ENCODE results near the gene ATP6V0D1. TPM values are rescaled to one million over a fixed set of nuclear protein-coding genes. Genes with fewer than 3 reads are reported as not detected.
A peak's percentile ranks its signal among the peaks of the same experiment; 100 is the strongest.

The ATP6V0D1 gene
- polyA plus RNA-seq (2011; rRNA removed) (45.6 and 45.7 TPM in 2 replicates), polyA plus RNA-seq (2017; fragmentation: RNase III; extraction: RNeasy Plus Mini Kit Qiagen cat#74134 plus additional on column Dnase treatment) (96.5 to 103 TPM (median 101 TPM) in 3 replicates), polyA minus RNA-seq (2011; rRNA and poly(A)+ RNA removed) (112 and 120 TPM in 2 replicates)
- polyA plus RNA-seq (2012; cell fraction: cytosol; rRNA removed): 95.8 and 108 TPM in 2 replicates
- 119 and 120 TPM in 2 replicates for polyA plus RNA-seq (2012; cell fraction: nucleus; rRNA removed)

DNA sequence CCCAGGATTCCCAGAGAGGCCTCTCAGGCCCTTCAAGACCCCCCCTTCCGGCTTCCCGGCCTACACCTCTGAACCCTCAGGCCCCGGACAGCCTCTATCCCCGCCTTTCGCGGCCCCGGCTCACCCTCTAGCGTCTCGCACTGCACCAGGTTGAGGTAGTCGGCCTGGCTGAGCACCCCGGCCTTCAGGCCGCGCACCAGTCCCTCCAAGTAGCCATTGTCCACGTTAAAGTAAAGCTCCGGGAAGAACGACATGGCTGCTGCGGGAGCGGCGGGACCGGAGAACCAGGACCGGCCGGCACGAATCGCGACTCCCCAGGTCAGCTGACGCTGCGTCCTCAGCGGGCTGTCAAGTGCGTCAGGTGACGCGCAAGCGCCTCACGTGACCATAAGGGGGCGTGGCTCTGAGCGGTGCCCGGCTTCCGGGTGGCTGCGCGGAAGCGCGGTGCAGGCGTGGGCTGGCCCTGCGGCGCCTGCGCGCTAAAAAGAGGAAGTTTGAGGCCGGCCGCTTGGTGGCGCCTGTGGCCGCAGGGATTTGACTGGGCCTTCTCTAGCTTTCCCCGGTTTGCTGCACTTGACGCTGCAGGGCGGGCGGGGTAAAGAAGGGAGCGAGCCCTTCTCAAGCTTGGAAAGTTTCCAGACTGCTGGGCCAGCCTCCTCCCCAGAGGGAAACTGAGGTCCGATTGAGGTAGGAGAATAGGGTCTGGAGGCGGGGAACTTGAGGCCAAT is at the start of gene ATP6V0D1:
Gene ATP6V0D1, minus strand, starts transcription at position 325 of the 728 bp plus-strand sequence. Its CDS starts 71 bp downstream, at position 254.
- Histone ChIP-seq H3K4me3 (peak within 1 kb of the TSS; percentile 91), H3K4me1 (peaks cover 13% of the 10 kb centered on the region), H3K27ac (peak within 1 kb of the TSS; percentile 86 to 88), H3K9me3 (no peaks in the 10 kb centered on the region), H3K4me2 (peak within 1 kb of the TSS; percentile 97)
- no peak for FAIRE-seq
- CTCF ChIA-PET: interaction anchor here (0.7 to 8.2 kb wide), 43 partner anchors 10 to 525 kb away, joined by 3 to 117 read pairs (median 4); partner anchors contain the start of genes CTRL, KCTD19, LRRC36 and RIPOR1
- POLR2A ChIA-PET: interaction anchor here (0.6 to 1.6 kb wide), 7 partner anchors 8 to 47 kb away, joined by 3 to 12 read pairs (median 4); partner anchors contain the start of gene RIPOR1
- WGBS (ENCODE audit: missing lambda C conversion rate): under 1% methylated on average over 36 of the region's 57 CpGs
- peak; percentile 95 to 98 for DNase-seq (ENCODE audit: low read depth in 1 of 2, low spot score in 1 of 2)
- ATAC-seq: peak; percentile 91 to 93
- TF ChIP-seq MAX (IDR thresholded peaks at IDR 0.05): peak; percentile 89
- TF ChIP-seq FOSL2 (IDR thresholded peaks at IDR 0.05): no peak
- peak; percentile 49; the same call in 1 of the 2 replicates for TF ChIP-seq FOSL2 (CRISPR knock-in tag; IDR thresholded peaks at IDR 0.05)
- no peak for TF ChIP-seq EHF (CRISPR knock-in tag; IDR thresholded peaks at IDR 0.05)
- TF ChIP-seq HOXA7 (CRISPR knock-in tag; IDR thresholded peaks at IDR 0.05): no peak
- TF ChIP-seq HEYL (CRISPR knock-in tag; IDR thresholded peaks at IDR 0.05): no peak
- TF ChIP-seq ZFP36 (IDR thresholded peaks at IDR 0.05; ENCODE audit: borderline replicate concordance, partially characterized antibody): no peak
- no peak for TF ChIP-seq REST (IDR thresholded peaks at IDR 0.05)
- TF ChIP-seq ZSCAN20 (CRISPR knock-in tag; IDR thresholded peaks at IDR 0.05): no peak
- TF ChIP-seq ESRRA (IDR thresholded peaks at IDR 0.05; ENCODE audit: borderline replicate concordance, low read length): no peak
- no peak for TF ChIP-seq HDAC2 (IDR thresholded peaks at IDR 0.05)
- TF ChIP-seq FOXS1 (CRISPR knock-in tag; IDR thresholded peaks at IDR 0.05): no peak
- peak; percentile 45; the same call in 2 of the 3 replicates for TF ChIP-seq SMC3 (IDR thresholded peaks at IDR 0.05)
- no peak; the same call in 2 of the 3 replicates for TF ChIP-seq BCL3 (IDR thresholded peaks at IDR 0.05)
- TF ChIP-seq CTCF (IDR thresholded peaks at IDR 0.05): peak; percentile 88
- no peak for TF ChIP-seq CBX8 (IDR thresholded peaks at IDR 0.05)
- TF ChIP-seq MAFK (IDR thresholded peaks at IDR 0.05; ENCODE audit: partially characterized antibody): no peak
- no peak for TF ChIP-seq NPAS2 (CRISPR knock-in tag; IDR thresholded peaks at IDR 0.05; ENCODE audit: borderline replicate concordance)
- peak in 1 of 2 experiments; percentile 84; a peak in 3 of 5 replicates for TF ChIP-seq JUN (IDR thresholded peaks at IDR 0.05)
- TF ChIP-seq, protein P1, sequence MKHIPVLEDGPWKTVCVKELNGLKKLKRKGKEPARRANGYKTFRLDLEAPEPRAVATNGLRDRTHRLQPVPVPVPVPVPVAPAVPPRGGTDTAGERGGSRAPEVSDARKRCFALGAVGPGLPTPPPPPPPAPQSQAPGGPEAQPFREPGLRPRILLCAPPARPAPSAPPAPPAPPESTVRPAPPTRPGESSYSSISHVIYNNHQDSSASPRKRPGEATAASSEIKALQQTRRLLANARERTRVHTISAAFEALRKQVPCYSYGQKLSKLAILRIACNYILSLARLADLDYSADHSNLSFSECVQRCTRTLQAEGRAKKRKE (CRISPR knock-in tag; IDR thresholded peaks at IDR 0.05; ENCODE audit: low read depth): no peak
- peak; percentile 42; the same call in 1 of the 2 replicates for TF ChIP-seq GATA3 (IDR thresholded peaks at IDR 0.05; ENCODE audit: borderline replicate concordance)
- TF ChIP-seq, protein P2, sequence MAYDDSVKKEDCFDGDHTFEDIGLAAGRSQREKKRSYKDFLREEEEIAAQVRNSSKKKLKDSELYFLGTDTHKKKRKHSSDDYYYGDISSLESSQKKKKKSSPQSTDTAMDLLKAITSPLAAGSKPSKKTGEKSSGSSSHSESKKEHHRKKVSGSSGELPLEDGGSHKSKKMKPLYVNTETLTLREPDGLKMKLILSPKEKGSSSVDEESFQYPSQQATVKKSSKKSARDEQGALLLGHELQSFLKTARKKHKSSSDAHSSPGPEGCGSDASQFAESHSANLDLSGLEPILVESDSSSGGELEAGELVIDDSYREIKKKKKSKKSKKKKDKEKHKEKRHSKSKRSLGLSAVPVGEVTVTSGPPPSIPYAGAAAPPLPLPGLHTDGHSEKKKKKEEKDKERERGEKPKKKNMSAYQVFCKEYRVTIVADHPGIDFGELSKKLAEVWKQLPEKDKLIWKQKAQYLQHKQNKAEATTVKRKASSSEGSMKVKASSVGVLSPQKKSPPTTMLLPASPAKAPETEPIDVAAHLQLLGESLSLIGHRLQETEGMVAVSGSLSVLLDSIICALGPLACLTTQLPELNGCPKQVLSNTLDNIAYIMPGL (CRISPR knock-in tag; IDR thresholded peaks at IDR 0.05; ENCODE audit: borderline replicate concordance): no peak
- peak; percentile 62 for TF ChIP-seq POLR2A (IDR thresholded peaks at IDR 0.05; ENCODE audit: low read length)
- TF ChIP-seq CBX2 (IDR thresholded peaks at IDR 0.05; ENCODE audit: borderline replicate concordance, low read depth): no peak
- TF ChIP-seq SREBF2 (IDR thresholded peaks at IDR 0.05): no peak
- TF ChIP-seq RFX5 (IDR thresholded peaks at IDR 0.05): no peak
- TF ChIP-seq KDM1A (IDR thresholded peaks at IDR 0.05; ENCODE audit: low read depth): no peak
- TF ChIP-seq RAD21 (conservative IDR thresholded peaks at IDR 0.05 in 1 of 2, IDR thresholded peaks at IDR 0.05 in 1 of 2): peak; percentile 46 to 61; a peak in 4 of 5 replicates
- TF ChIP-seq MYC (IDR thresholded peaks at IDR 0.05; ENCODE audit: borderline replicate concordance, low read length): peak; percentile 76; the same call in 1 of the 2 replicates
- peak; percentile 51; the same call in 1 of the 2 replicates for TF ChIP-seq PHF8 (IDR thresholded peaks at IDR 0.05; ENCODE audit: borderline replicate concordance, low read depth)
